Naive thymus-derived CD4-positive, alpha-beta T cell (primary cell): ENCODE results near the gene NT5DC3. TPM values are rescaled to one million over a fixed set of nuclear protein-coding genes. Genes with fewer than 3 reads are reported as not detected.

Experiments
- ATAC-seq: fragments of 150-1000 bp; cut with Tn5 transposase; 2 replicates; pipeline ENCODE4 v1.10.0; 2021; ENCODE audit warnings: mild to moderate bottlenecking, moderate library complexity
- CTCF ChIA-PET: fragments of 350-600 bp; sonication (Branson Sonifier 250); formaldehyde crosslinking; loops from one replicate; lab custom pipeline; 2021; ENCODE audit warnings: antibody characterized with exemption; lab: Charles Lee
- POLR2A ChIA-PET: fragments of 350-600 bp; sonication (Branson Sonifier 250); formaldehyde crosslinking; loops from one replicate; lab custom pipeline; 2021; ENCODE audit warnings: antibody characterized with exemption, inconsistent platforms; lab: Charles Lee
- DNase-seq, 9 donors: peaks; one replicate each; pipeline versions ENCODE4 v3.0.0 to v3.0.0-alpha.2; 2020 to 2022; ENCODE audit warnings: mixed read lengths in 1 of 9
- H3K27ac ChIP-seq: one replicate; pipeline ENCODE4 v1.7.0; 2013; ENCODE audit warnings: mild to moderate bottlenecking, low read depth, low read length, moderate library complexity
- H3K27me3 ChIP-seq, 2 donors: one replicate each; pipeline ENCODE4 v1.7.0; 2013; ENCODE audit warnings: low read length in 2 of 2, mild to moderate bottlenecking in 2 of 2, moderate library complexity in 2 of 2; ENCODE audit not compliant: control insufficient read depth in 2 of 2, insufficient read depth in 2 of 2
- H3K36me3 ChIP-seq, 3 experiments: 1 replicate in 2 of 3; 2 replicates in 1 of 3; pipeline ENCODE4 v1.7.0; 2013; ENCODE audit warnings: low read length in 3 of 3, mild to moderate bottlenecking in 3 of 3, moderate library complexity in 1 of 3; ENCODE audit not compliant: insufficient read depth in 3 of 3, control insufficient read depth in 2 of 3
- H3K4me1 ChIP-seq, 2 donors: one replicate each; pipeline ENCODE4 v1.7.0; 2013; ENCODE audit warnings: low read length in 2 of 2, mild to moderate bottlenecking in 2 of 2, moderate library complexity in 1 of 2; ENCODE audit not compliant: control insufficient read depth in 2 of 2, insufficient read depth in 2 of 2
- H3K4me3 ChIP-seq: 2 replicates; pipeline ENCODE4 v1.7.0; 2013; ENCODE audit warnings: mild to moderate bottlenecking, low read length
- H3K9me3 ChIP-seq, 3 experiments: 1 replicate in 2 of 3; 2 replicates in 1 of 3; pipeline ENCODE4 v1.7.0; 2013; ENCODE audit warnings: low read length in 3 of 3; ENCODE audit not compliant: control insufficient read depth in 2 of 3
- H3K27ac Mint-ChIP-seq, 9 donors: one replicate each; pipeline ENCODE4 v1.8.0; 2020 to 2022; ENCODE audit warnings: mixed read lengths in 9 of 9, mild to moderate bottlenecking in 8 of 9, moderate library complexity in 5 of 9, inconsistent platforms in 2 of 9
- H3K27me3 Mint-ChIP-seq, 5 donors: one replicate each; pipeline ENCODE4 v1.8.0; 2021 to 2022; ENCODE audit warnings: mixed read lengths in 5 of 5, mild to moderate bottlenecking in 1 of 5
- H3K36me3 Mint-ChIP-seq, 5 donors: one replicate each; pipeline ENCODE4 v1.8.0; 2020 to 2022; ENCODE audit warnings: mixed read lengths in 5 of 5, mild to moderate bottlenecking in 3 of 5, inconsistent platforms in 1 of 5
- H3K4me1 Mint-ChIP-seq, 7 donors: one replicate each; pipeline ENCODE4 v1.8.0; 2020 to 2022; ENCODE audit warnings: mixed read lengths in 7 of 7, mild to moderate bottlenecking in 3 of 7, inconsistent platforms in 1 of 7
- H3K4me3 Mint-ChIP-seq, 10 donors: one replicate each; pipeline ENCODE4 v1.8.0; 2020 to 2022; ENCODE audit warnings: mild to moderate bottlenecking in 10 of 10, mixed read lengths in 10 of 10, moderate library complexity in 6 of 10, inconsistent platforms in 2 of 10
- H3K9me3 Mint-ChIP-seq, 11 donors: one replicate each; pipeline ENCODE4 v1.8.0; 2020 to 2022; ENCODE audit warnings: mixed read lengths in 11 of 11, mild to moderate bottlenecking in 4 of 11, inconsistent platforms in 1 of 11, moderate library complexity in 1 of 11
- intact Hi-C, 2 donors: fragments of 100-400 bp; cut with micrococcal nuclease; formaldehyde crosslinking; loops; one replicate each; pipeline ENCODE4 v1.15.1; 2023
- polyA plus RNA-seq, 2 donors: library from polyadenylated mRNA; unstranded; fragments of 300-500 nt; fragmentation: Illumina TruSeq; gene quantifications; one replicate each; pipeline ENCODE4 v1.2.3, GENCODE V29; 2021
- total RNA-seq, 6 experiments: library from RNA in 5 of 6; stranded (reverse) in 5 of 6; gene quantifications; 1 replicate in 5 of 6; 2 replicates in 1 of 6; pipeline ENCODE4 v1.2.3 and lab custom pipeline; 2021 to 2026

NT5DC3 gene
- total and polyA plus RNA-seq, 7 experiments from 2014 or later = 0.99 to 5.0 (median 4.4) TPM

- no peaks in the 10 kb centered on the region for H3K27me3 Mint-ChIP-seq
- CTCF ChIA-PET = no interaction called here
Observed at GRCh38 chr12:103768467-103769123, 72.4 kb downstream of the NT5DC3 start.

GRCh38 chr12:103766028-103766427 lies 75.0 kb downstream of the NT5DC3 start:
- ATAC-seq (no peak), DNase-seq (no peak)
- no peak overlapping the region for H3K4me3 Mint-ChIP-seq
- no peaks in the 10 kb centered on the region for H3K27me3 ChIP-seq
- no peaks in the 10 kb centered on the region for H3K9me3 Mint-ChIP-seq
- peaks cover 0 to 40% (median 11%) of the 10 kb centered on the region in 5 donors for H3K36me3 Mint-ChIP-seq
- no peaks in the 10 kb centered on the region for H3K36me3 ChIP-seq
- no peak overlapping the region for H3K4me3 ChIP-seq
- intact Hi-C loops = no loop called here
- no peaks in the 10 kb centered on the region for H3K27me3 Mint-ChIP-seq
- ChIA-PET CTCF (no interaction called here), POLR2A (interaction anchor here (0.6 kb wide), 1 partner anchor 11 kb away, joined by 3 read pairs; no protein-coding TSS in a partner anchor)
- H3K4me1 ChIP-seq = no peaks in the 10 kb centered on the region
- no peak overlapping the region for H3K27ac Mint-ChIP-seq
- H3K27ac ChIP-seq = no peak overlapping the region
- H3K9me3 ChIP-seq = no peaks in the 10 kb centered on the region
- H3K4me1 Mint-ChIP-seq = no peaks in the 10 kb centered on the region

More at GRCh38 chr12:103768467-103769123, 72.4 kb downstream of the NT5DC3 start:
- Histone ChIP-seq H3K36me3 (no peaks in the 10 kb centered on the region), H3K27ac (no peak overlapping the region), H3K4me1 (no peaks in the 10 kb centered on the region), H3K4me3 (no peak overlapping the region), H3K27me3 (no peaks in the 10 kb centered on the region), H3K9me3 (no peaks in the 10 kb centered on the region)
- no peak overlapping the region for H3K4me3 Mint-ChIP-seq
- POLR2A ChIA-PET = no interaction called here
- no peaks in the 10 kb centered on the region for H3K9me3 Mint-ChIP-seq
- DNase-seq (no peak), ATAC-seq (no peak)
- H3K27ac Mint-ChIP-seq = no peak overlapping the region
- peaks cover 0 to 35% (median 9%) of the 10 kb centered on the region in 5 donors for H3K36me3 Mint-ChIP-seq
- intact Hi-C loops = no loop called here
- H3K4me1 Mint-ChIP-seq = no peaks in the 10 kb centered on the region

- no peak for DNase-seq
- POLR2A ChIA-PET = interaction anchor here (0.6 kb wide), 1 partner anchor 10 kb away, joined by 3 read pairs; no protein-coding TSS in a partner anchor
Observed at GRCh38 chr12:103765322-103765721, 75.7 kb downstream of the NT5DC3 start.

GRCh38 chr12:103762473-103762872 lies 78.6 kb downstream of the NT5DC3 start:
- Histone ChIP-seq H3K9me3 (no peaks in the 10 kb centered on the region), H3K27ac (no peak overlapping the region), H3K4me1 (no peaks in the 10 kb centered on the region), H3K36me3 (no peaks in the 10 kb centered on the region), H3K4me3 (no peak overlapping the region), H3K27me3 (no peaks in the 10 kb centered on the region)
- POLR2A ChIA-PET = no interaction called here
- intact Hi-C loops = no loop called here
- Mint-ChIP-seq H3K9me3 (no peaks in the 10 kb centered on the region), H3K4me3 (no peak overlapping the region), H3K4me1 (no peaks in the 10 kb centered on the region), H3K27me3 (no peaks in the 10 kb centered on the region), H3K36me3 (peaks cover 0 to 36% (median 11%) of the 10 kb centered on the region in 5 donors), H3K27ac (no peak overlapping the region)
- CTCF ChIA-PET = no interaction called here
- no peak for DNase-seq
- no peak for ATAC-seq

More at GRCh38 chr12:103765322-103765721, 75.7 kb downstream of the NT5DC3 start:
- no peak for ATAC-seq
- Mint-ChIP-seq H3K36me3 (peaks cover 0 to 37% (median 11%) of the 10 kb centered on the region in 5 donors), H3K27me3 (no peaks in the 10 kb centered on the region), H3K9me3 (no peaks in the 10 kb centered on the region), H3K4me3 (no peak overlapping the region), H3K4me1 (no peaks in the 10 kb centered on the region), H3K27ac (no peak overlapping the region)
- CTCF ChIA-PET = no interaction called here
- H3K36me3 ChIP-seq = no peaks in the 10 kb centered on the region
- H3K4me3 ChIP-seq = no peak overlapping the region
- H3K27ac ChIP-seq = no peak overlapping the region
- no peaks in the 10 kb centered on the region for H3K4me1 ChIP-seq
- no peaks in the 10 kb centered on the region for H3K9me3 ChIP-seq
- intact Hi-C loops = no loop called here
- no peaks in the 10 kb centered on the region for H3K27me3 ChIP-seq

- Histone ChIP-seq H3K4me1 (no peaks in the 10 kb centered on the region), H3K27me3 (no peaks in the 10 kb centered on the region), H3K4me3 (no peak overlapping the region), H3K27ac (no peak overlapping the region), H3K9me3 (no peaks in the 10 kb centered on the region), H3K36me3 (no peaks in the 10 kb centered on the region)
- intact Hi-C loops = no loop called here
- Mint-ChIP-seq H3K4me3 (no peak overlapping the region), H3K36me3 (peaks cover 0 to 22% (median 3%) of the 10 kb centered on the region in 5 donors), H3K9me3 (no peaks in the 10 kb centered on the region), H3K4me1 (no peaks in the 10 kb centered on the region), H3K27ac (no peak overlapping the region), H3K27me3 (peaks cover 0 to 4% (median 0%) of the 10 kb centered on the region in 5 donors)
- DNase-seq (no peak), ATAC-seq (no peak)
- ChIA-PET POLR2A (no interaction called here), CTCF (interaction anchor here (0.6 kb wide), 1 partner anchor 146 kb away, joined by 4 read pairs; no protein-coding TSS in a partner anchor)
Observed at GRCh38 chr12:103758310-103759089, 82.5 kb downstream of the NT5DC3 start.

- Histone ChIP-seq H3K27ac (no peak overlapping the region), H3K4me1 (no peaks in the 10 kb centered on the region), H3K9me3 (no peaks in the 10 kb centered on the region), H3K4me3 (no peak overlapping the region), H3K27me3 (no peaks in the 10 kb centered on the region), H3K36me3 (no peaks in the 10 kb centered on the region)
- no peaks in the 10 kb centered on the region for H3K4me1 Mint-ChIP-seq
- DNase-seq = no peak
- no peak overlapping the region for H3K4me3 Mint-ChIP-seq
- H3K27ac Mint-ChIP-seq = no peak overlapping the region
- CTCF ChIA-PET = no interaction called here
- H3K9me3 Mint-ChIP-seq = no peaks in the 10 kb centered on the region
- peaks cover 0 to 4% (median 0%) of the 10 kb centered on the region in 5 donors for H3K27me3 Mint-ChIP-seq
- intact Hi-C loops = no loop called here
- POLR2A ChIA-PET = no interaction called here
- peaks cover 0 to 13% (median 0%) of the 10 kb centered on the region in 5 donors for H3K36me3 Mint-ChIP-seq
- ATAC-seq = no peak
Observed at GRCh38 chr12:103757248-103757647, 83.8 kb downstream of the NT5DC3 start.
